Islet of Langerhans (tissue), 1 donor: ENCODE measurements around the gene AADACL3.
"Not testable (repeated sequence)": the region's sequence is repeated elsewhere in the genome, so short reads cannot be mapped to it uniquely, and the experiment has no call there.

Experiments
- FAIRE-seq: peaks from one replicate; lab custom pipeline; 2011; peaks lifted over from hg19 to GRCh38; lab: Jason Lieb, UNC

AADACL3 gene, protein sequence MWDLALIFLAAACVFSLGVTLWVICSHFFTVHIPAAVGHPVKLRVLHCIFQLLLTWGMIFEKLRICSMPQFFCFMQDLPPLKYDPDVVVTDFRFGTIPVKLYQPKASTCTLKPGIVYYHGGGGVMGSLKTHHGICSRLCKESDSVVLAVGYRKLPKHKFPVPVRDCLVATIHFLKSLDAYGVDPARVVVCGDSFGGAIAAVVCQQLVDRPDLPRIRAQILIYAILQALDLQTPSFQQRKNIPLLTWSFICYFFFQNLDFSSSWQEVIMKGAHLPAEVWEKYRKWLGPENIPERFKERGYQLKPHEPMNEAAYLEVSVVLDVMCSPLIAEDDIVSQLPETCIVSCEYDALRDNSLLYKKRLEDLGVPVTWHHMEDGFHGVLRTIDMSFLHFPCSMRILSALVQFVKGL

DNA sequence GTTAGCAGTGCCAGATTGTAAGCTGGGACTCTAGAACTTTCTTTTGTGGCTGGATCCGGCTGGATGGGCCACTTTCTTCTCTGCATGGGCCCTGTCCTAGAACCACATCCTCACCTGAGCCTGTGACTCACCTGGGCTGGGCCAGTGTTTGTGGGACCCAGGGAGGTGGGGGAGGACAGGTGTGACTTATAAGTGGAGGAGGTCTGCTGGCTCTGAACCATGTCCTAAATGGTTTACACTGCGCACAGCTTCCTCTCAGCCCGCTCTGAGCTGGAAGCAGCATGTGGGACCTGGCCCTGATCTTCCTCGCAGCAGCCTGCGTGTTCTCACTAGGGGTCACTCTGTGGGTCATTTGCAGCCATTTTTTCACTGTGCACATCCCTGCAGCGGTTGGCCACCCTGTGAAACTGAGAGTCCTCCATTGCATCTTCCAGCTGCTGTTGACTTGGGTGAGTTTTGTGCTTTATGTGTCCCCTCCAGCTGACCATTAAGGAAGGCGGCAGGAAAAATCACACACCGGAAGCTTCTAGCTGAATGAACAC, at the start of gene AADACL3:
Gene AADACL3, plus strand, starts transcription at position 215 of the 542 bp plus-strand sequence. Its CDS starts 67 bp downstream, at position 282.
- no peak for FAIRE-seq

DNA sequence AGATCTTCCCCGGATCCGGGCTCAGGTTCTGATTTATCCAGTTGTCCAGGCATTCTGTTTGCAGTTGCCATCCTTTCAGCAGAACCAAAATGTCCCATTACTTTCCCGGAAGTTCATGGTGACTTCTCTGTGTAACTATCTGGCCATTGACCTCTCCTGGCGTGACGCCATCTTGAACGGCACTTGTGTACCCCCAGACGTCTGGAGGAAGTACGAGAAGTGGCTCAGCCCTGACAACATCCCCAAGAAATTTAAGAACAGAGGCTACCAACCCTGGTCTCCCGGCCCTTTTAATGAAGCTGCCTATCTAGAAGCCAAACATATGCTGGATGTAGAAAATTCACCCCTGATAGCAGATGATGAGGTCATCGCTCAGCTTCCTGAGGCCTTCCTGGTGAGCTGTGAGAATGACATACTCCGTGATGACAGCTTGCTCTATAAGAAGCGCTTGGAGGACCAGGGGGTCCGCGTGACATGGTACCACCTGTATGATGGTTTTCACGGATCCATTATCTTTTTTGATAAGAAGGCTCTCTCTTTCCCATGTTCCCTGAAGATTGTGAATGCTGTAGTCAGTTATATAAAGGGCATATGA, 49.7 kb upstream of the AADACL3 start:
- FAIRE-seq, result no peak

DNA sequence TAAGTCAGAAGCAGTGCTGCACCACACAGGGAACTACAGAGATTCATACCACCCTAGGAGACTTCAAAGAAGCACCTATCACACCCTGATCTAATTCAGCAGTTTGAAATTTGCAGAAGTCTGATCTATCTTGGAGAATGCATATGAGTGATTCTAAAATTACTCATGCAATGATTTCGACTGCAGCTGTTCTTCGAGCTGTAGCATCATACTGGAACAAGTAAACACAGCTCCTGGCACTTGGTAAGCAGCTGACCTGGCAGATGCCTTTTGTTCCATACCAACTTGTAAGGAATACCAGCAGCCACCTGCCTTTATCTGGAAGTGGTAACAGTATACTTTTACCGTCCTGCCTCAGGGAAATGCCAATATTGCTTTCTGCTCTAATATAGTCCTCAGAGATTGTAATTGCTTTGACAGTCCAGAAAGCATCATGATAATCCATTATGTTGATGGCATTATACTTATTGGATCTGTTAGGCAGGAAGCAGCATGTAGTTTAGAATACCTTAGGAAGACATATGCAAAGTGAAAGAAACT, 46.3 kb upstream of the AADACL3 start:
- FAIRE-seq, result no peak

DNA sequence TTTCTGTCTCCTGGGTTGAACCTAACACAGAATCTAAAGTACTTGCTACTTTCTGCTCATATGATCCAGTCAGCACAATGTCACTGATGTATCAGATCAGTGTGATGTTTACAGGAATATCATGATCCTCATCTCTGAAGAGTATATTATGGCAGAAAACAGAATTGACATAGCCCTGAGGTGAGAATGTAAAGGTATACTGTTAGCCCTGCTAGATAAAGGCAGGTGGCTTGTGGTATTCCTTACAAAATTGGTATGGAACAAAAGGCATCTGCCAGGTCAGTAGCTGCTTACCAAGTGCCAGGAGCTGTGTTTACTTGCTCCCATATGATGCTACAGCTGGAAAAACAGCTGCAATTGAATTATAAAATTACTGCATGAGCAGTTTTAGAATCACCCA, 41.6 kb upstream of the AADACL3 start:
- FAIRE-seq, result no peak

DNA sequence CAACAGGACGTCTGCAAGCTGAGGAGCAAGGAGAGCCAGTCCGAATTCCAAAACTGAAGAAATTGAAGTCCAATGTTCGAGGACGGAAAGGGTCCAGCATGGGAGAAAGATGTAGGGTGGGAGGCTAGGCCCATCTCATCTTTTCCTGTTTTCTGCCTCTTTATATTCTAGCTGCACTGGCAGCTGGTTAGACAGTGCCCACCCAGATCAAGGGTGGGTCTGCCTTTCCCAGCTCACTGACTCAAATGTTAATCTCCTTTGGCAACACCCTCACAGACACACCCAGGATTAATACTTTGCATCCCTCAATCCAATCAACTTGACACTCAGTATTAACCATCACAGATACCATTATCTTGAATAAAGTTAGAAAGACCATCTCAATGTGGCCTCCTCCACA, 39.8 kb upstream of the AADACL3 start:
- not testable (repeated sequence) for FAIRE-seq

DNA sequence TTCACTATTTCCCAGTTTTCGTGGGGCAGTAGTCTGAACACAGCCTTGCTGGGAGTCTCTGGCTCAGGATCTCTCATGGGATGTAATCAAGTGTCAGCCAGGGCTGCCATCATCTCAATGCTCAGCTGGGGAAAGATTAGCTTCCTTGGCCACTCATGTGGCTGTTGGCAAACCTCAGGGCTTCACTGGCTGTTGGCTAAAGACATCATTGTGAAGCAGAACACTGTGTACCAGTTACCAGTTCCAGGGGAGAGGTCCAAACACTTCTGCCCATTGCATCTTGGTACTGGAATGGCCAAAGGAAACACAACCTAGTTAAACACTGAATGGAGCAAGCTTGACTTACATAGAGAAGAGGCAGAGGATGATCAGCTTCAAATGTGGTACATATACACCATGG, 38.3 kb upstream of the AADACL3 start:
- FAIRE-seq, result no peak

DNA sequence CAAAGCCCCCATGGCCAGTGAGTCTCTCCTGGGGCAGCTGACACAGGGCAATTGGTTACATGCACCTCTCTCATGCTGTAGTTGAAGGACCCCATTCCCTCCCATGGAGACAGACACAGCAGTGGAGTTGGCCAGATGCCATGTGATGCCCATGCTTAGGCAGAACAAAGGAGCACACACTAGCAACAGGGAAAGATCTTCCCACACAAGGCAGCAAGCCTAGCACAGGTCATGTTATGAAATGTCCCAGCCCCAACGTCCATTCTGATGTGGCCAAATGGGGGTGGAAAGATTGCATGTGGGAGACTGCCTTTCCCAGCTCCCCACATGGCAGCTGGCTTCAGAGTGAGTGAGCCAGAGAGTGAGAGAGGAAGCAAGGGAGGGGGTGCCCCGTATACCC, 37.6 kb upstream of the AADACL3 start:
- FAIRE-seq, result no peak

DNA sequence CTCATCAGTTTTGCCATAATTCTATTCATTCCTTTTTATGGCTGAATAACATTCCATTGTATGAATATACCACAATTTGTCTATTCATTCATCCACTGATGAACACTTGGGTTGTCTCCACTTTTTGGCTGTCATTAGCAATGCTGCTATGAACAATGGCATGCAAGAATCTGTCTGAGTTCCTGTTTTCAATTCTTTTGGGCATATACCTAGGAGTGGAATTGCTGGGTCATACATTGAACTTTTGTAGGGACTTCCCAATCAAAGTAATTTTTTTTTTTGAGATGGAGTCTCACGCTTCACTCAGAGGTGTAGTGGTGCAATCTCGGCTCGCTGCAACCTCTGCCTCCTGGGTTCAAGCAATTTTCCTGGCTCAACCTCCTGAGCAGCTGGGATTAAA, 37.1 kb upstream of the AADACL3 start:
- FAIRE-seq, result no peak

DNA sequence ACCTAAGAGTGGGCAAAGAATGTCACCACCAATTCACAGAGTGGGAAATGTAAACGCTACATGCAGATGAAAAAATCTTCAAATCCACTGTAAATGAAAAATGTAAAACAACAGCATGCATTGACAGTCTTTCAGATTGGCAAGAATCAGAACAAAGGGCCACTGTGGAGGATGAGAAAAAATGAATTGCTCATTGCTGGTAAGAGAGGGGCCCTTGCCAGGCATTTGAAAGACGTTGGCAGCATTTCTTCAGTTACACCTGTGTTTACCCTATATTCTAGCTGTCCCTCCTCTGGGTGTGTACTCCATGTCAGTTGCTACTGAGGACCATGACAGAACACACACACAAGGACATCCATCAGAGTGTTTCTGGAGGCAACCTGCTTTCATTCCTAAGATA, 25.8 kb upstream of the AADACL3 start:
- no peak for FAIRE-seq

DNA sequence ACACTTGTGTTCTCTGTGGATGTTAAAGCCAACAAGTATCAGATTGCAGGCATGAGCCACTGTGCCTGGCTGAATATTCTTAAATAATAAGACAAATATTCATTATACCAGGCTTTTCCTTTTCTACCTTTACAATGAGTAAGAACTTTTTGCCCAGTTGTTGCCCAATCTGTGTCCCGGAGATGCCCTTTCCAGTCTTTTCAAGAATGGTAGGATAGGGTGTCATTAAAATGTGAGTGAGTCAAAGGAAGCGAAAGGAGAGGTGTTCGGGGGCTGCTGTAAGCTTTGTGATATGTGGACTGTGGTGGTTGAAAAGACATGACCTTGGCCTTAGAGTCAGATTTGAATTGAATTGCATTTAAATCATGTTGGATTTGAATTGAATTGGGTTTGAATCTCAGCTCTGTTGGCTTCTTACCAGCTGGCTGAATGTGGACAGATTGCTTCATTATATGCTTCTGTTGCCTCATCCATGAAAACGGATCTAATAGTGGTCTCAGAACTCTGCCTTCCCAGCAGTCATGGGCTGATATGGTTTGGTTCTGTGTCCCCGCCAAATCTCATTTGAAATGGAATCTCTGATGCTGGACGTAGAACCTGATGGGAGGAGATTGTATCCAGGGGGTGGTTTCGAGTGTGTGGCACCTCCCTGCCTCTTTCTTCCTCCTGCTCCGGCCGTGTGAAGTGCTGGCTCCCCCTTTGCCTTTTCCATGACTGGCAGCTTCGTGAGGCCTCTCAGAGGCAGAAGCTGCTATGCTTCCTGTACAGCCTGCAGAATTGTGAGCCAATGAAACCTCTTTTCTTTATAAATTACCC, 22.7 kb upstream of the AADACL3 start:
- FAIRE-seq, result no peak

DNA sequence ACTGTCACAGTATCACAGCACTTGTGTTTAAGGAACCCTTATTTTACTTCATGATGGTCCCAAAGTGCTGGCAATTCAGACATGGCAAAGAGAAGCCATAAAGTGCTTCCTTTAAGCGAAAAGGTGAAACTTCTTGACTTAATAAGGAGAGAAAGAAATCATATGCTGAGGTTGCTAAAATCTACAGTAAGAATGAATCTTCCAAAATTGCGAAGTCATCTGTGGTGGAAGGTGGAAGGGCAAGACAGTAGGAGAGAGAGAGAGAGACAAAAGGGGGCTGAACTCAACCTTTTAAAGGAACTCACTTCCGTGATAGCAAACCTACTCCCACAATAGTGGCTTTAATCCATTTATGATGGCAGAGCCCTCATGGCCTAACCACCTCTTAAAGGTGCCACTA, 19.3 kb upstream of the AADACL3 start:
- no peak for FAIRE-seq

DNA sequence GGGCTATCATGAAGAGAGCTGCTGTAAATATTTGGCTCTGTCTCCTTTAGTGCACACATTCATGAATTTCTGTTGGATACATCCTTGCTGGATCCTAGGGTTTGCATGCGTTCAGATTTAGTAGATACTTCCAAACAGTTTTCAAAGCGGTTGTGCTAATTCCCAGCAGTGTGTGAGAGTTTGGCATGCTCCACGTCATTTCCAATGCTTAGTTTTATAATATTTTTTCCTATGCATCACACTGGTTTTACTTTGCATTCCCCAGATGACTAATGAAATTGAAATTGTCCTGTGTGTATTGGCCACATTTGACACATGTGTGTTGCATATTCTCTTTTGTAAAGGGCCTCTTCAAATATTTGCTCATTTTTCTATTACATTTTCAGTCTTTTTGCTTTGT, 18.5 kb upstream of the AADACL3 start:
- no peak for FAIRE-seq

DNA sequence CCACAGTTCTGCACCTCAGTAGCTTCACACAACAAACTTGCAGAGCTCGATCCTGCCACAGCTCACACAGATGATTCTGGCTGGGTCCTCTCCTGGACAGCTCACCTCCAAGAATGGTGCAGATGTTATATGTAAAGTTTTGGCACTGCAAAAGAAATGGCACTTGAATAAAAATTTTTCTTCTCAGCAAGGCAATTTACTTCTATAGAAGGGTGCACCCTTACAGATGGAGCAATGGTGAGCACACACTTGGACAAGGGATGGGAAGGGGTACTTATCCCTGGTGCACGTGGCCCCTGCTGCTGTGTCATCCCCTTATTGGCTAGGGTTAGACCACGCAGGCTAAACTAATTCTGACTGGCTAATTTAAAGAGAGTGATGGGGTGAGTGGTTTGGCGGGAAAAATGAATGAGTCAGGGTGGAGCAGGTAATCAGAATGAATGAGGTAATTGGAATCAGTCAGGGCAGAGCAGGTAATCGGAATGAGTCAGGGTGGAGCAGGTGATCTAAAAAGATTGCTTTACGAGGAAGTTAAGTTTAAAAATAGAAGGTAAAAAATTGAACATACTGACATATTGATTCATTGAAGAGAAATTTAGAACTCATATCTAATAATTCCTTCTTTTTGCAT, 12.0 kb upstream of the AADACL3 start:
- FAIRE-seq, result no peak

DNA sequence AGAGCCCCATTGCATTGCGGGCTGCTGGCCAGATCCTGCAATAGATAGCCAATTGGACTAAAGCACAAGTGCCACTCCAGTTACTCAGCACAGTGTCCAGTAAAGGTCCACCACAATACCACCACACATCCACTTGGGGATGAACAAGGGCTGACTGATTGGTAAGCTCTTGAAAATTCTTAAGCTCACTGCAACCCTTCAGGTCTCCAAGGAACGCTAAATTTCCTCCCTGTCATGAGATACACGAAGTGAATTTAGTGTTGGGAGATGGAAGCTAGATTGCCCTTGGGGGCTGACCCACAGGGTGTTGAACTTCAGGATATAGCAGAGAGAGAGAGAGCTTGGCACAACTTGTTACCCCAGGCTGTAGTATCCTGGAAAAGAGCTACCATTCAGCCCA, 9.8 kb upstream of the AADACL3 start:
- no peak for FAIRE-seq

DNA sequence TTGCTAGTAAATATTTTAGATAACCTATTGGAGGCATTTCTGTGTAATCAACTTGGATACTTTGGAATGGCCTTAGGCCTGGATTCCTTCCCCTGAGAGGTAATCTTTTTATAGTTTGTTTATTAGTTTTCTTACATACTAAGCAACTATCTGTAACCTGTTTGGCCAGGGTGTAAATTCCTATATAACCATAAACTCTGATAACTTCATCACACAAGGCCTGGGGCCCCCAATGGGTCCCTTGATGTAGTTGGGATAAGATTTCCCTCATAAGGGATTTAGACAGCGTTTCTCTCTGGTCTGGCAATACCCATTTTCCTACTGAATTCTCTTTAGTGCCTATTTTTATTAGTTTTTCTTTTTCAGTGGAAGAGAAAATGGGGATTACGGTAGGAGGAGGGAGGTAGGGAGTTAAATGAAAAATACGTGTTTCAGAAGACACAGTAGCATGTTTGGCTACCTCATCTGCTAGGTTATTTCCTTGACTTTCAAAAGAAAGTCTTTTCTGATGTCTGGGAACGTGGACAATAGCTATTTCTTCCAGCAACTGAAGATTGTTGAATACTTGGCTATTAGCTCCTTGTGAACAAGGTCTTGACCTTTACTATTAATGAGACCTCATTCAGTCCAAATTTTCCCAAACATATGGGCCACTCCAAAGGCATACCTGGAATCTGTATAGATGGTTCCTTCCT, 7.4 kb upstream of the AADACL3 start:
- no peak for FAIRE-seq

DNA sequence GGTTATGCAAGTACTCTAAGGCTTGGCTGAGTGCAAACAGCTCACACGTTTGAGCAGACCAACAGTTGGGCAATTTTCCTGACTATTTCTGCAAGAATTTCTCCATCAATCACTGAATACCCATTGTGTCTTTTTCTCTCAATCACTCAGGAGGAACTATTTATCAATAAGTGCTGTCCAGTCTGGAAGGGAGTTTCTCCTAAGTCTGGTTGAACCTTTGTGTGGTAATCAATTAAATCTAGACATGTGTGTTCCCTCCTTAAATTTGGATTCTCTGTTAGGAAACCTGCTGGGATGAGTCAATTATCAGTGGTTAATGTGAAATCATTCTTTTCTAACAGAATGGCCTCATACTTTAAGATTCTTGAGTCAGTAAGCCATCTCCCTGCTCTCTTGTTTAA, 6.8 kb upstream of the AADACL3 start:
- no peak for FAIRE-seq

DNA sequence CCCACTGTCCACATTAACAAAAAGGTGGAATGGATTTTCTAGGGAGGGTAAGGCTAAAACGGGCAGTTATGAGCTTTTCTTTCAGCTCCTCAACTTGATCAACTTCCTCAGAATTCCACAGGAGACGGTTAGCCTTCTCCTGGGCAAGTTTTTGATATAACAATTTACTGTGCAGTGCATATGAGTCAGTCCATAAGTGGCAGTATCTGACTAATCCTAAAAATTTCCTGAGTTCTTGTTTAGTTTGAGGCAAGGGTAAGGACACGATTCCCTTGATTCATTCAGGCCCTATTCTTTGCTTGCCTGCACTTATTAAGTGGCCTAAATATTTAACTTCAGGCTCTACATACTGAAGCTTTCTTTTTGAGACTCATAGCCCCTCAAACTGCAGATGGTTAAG, 6.2 kb upstream of the AADACL3 start:
- no peak for FAIRE-seq

DNA sequence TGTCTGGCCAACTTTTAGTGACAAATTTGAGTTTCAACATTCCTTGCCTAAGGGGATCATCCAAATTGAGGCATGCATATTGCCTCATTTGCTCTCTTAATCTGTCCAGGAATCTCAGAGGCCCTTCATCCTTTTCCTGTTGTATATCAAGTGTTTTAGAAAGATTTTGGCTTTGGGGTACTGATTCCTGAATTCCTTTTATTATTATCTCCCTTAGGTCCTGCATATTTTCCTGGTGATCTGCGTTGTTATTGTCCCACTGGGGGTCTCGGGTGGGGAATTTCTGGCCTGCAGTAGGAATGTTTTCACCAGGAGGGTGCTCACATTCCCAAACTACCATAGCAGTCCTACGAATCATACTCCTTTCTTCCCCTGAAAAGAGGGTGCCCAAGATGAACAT, 4.4 kb upstream of the AADACL3 start:
- FAIRE-seq, result no peak

DNA sequence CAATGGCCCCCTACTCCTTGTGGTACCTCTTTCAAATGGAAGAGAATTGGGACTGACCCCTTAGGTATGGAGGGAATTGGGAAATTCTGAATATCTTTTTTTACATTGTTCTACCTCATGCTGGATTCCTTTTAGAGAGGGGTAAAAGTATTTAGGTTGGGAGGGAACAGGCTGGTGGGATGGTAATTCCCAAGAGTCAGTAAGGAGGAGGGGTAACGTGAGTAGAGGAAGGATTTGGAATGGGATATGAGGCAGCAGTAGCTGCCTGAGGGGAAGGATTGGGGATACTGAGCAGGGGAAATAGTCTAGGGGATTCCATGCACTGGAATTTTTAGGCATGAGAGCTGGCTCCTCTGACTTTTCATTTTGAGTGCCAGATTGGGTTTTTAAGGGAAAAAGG, 3.8 kb upstream of the AADACL3 start:
- FAIRE-seq, result no peak

DNA sequence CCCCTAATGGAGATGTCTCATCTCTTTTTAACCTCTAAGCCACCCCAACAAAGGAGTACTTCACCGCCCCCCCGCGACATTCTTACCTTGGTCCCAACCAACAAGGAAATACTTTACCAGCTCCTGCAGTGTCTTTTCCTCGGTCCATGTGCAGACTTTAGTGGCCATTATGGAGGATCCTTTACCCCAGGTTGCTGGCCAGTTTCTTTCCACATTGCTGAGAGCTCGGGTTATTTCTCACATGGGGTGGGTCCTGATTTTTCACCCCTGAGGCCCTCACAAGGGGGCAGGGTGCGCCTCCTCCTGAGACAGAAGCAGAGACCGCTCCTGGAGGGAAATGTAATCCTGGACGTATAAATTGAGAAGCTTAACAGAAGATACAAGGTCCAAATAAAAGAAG, 3.0 kb upstream of the AADACL3 start:
- FAIRE-seq, result no peak

DNA sequence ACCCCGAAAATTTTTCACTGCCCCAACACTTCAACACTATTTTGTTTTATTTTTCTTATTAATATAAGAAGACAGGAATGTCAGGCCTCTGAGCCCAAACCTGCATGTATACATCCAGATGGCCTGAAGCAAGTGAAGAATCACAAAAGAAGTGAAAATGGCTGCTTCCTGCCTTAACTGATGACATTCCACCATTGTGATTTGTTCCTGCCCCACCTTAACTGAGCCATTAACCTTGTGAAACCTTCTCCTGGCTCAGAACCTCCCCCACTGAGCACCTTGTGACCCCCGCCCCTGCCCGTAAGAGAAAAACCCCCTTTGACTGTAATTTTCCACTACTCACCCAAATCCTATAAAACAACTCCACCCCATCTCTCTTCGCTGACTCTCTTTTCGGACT, 2.3 kb upstream of the AADACL3 start:
- FAIRE-seq, result not testable (repeated sequence)
